GM18867 (cell line): Measurements from ENCODE around the gene COL10A1.

Experiments used
- ATAC-seq: cut with Tn5 transposase; IDR thresholded peaks from one replicate; pipeline ENCODE4 v1.9.1; 2021; ENCODE audit warnings: mild to moderate bottlenecking, moderate library complexity; ENCODE audit not compliant: unreplicated experiment

COL10A1 gene

GRCh38 chr6:116088946-116089345 is 37.0 kb downstream of the COL10A1 start:
- no peak for ATAC-seq

- ATAC-seq: peak; percentile 95
These were observed 38.4 kb downstream of the COL10A1 start for GRCh38 chr6:116087437-116088027.

GRCh38 chr6:116084284-116084683 is 41.6 kb downstream of the COL10A1 start:
- ATAC-seq: no peak

GRCh38 chr6:116083052-116083451 is 42.9 kb downstream of the COL10A1 start:
- ATAC-seq: no peak

- no peak for ATAC-seq
These were observed 47.0 kb downstream of the COL10A1 start for GRCh38 chr6:116078945-116079344.

GRCh38 chr6:116078522-116078921 is 47.4 kb downstream of the COL10A1 start:
- ATAC-seq: no peak

GRCh38 chr6:116074732-116075390 is 51.1 kb downstream of the COL10A1 start:
- ATAC-seq: no peak

GRCh38 chr6:116073765-116074440 is 52.0 kb downstream of the COL10A1 start:
- ATAC-seq: no peak

GRCh38 chr6:116072368-116072767 is 53.6 kb downstream of the COL10A1 start:
- ATAC-seq: no peak

- no peak for ATAC-seq
These were observed 55.1 kb downstream of the COL10A1 start for GRCh38 chr6:116070616-116071389.

- no peak for ATAC-seq
These were observed 55.8 kb downstream of the COL10A1 start for GRCh38 chr6:116070101-116070500.
